Measurements from ENCODE around the gene CSNK2A3.

CSNK2A3 gene

DNA sequence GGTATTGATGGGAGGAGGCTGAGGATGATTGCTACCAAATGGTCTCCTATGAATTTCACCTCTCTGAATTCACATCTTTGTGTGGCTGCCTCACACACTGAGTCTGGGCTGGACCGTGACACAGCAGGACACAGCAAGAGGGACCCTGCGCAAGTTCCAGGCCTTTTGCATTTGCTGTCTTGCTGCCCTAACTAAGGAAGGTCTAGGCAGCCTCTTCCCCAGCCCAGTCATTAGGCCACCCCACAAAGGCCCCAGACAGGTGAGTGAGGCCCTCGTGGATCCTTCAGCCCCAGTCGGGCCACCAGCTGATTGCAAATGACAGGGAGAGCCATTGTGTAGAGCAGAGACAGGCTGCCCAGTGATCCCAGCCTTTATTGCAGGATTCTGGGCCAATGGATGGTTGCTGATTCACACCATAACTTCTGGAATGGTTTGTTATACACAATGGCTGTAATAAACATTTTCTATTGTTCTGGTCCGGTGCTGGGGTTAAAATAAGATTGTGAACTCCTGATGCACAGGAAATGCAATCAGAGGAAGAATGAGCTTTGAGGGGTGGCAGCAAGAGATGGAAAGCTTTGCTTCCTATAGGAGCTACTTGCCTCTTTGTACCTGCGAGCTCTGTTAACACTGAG lies 28.5 kb upstream of the CSNK2A3 start:
- ATAC-seq: no peak
- TF ChIP-seq RARB (CRISPR knock-in tag; IDR thresholded peaks at IDR 0.05) (no peak), ZC3H10 (CRISPR knock-in tag; IDR thresholded peaks at IDR 0.05) (no peak), TSHZ2 (CRISPR knock-in tag; IDR thresholded peaks at IDR 0.05) (no peak), BACH2 (CRISPR knock-in tag; IDR thresholded peaks at IDR 0.05; ENCODE audit: borderline replicate concordance) (no peak), ZFP3 (CRISPR knock-in tag; IDR thresholded peaks at IDR 0.05) (no peak), PATZ1 (CRISPR knock-in tag; IDR thresholded peaks at IDR 0.05; ENCODE audit: borderline replicate concordance) (no peak), ARNTL (CRISPR knock-in tag; IDR thresholded peaks at IDR 0.05; ENCODE audit: borderline replicate concordance, low read depth) (no peak), ISL1 (CRISPR knock-in tag; IDR thresholded peaks at IDR 0.05) (no peak), GLIS3 (CRISPR knock-in tag; IDR thresholded peaks at IDR 0.05) (no peak), SNAI2 (CRISPR knock-in tag; IDR thresholded peaks at IDR 0.05) (no peak)
- TF ChIP-seq, protein P1, sequence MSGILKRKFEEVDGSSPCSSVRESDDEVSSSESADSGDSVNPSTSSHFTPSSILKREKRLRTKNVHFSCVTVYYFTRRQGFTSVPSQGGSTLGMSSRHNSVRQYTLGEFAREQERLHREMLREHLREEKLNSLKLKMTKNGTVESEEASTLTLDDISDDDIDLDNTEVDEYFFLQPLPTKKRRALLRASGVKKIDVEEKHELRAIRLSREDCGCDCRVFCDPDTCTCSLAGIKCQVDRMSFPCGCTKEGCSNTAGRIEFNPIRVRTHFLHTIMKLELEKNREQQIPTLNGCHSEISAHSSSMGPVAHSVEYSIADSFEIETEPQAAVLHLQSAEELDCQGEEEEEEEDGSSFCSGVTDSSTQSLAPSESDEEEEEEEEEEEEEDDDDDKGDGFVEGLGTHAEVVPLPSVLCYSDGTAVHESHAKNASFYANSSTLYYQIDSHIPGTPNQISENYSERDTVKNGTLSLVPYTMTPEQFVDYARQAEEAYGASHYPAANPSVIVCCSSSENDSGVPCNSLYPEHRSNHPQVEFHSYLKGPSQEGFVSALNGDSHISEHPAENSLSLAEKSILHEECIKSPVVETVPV (CRISPR knock-in tag; IDR thresholded peaks at IDR 0.05): no peak

DNA sequence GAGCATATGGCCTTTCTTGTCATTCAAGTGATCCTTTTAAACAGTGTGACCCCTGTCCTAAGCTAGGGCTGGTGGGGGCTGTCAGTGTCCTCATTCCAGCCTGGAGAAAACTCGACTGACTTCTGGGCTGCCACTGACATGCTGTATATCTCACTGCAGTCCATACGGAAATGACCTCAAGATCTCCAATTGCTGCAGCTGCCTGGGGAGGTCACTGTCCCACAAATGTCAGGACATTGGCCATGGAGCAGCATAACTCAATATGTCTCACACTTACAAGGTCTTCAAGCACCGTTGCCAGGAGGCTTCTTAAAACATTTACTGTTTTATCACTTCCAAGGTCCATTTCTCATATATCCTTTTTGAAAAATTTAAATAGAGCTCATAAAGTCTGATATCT lies 27.8 kb upstream of the CSNK2A3 start:
- no peak for TF ChIP-seq TCF4 (CRISPR knock-in tag; IDR thresholded peaks at IDR 0.05; ENCODE audit: borderline replicate concordance)
- TF ChIP-seq TSHZ2 (CRISPR knock-in tag; IDR thresholded peaks at IDR 0.05): no peak
- TF ChIP-seq CSDC2 (CRISPR knock-in tag; IDR thresholded peaks at IDR 0.05): no peak
- no peak for TF ChIP-seq PPARA (CRISPR knock-in tag; IDR thresholded peaks at IDR 0.05; ENCODE audit: borderline replicate concordance)
- no peak for TF ChIP-seq TOX (CRISPR knock-in tag; IDR thresholded peaks at IDR 0.05; ENCODE audit: borderline replicate concordance)
- TF ChIP-seq, protein P1 (CRISPR knock-in tag; IDR thresholded peaks at IDR 0.05): no peak
- TF ChIP-seq ZC3H10 (CRISPR knock-in tag; IDR thresholded peaks at IDR 0.05): no peak
- TF ChIP-seq, protein P2, sequence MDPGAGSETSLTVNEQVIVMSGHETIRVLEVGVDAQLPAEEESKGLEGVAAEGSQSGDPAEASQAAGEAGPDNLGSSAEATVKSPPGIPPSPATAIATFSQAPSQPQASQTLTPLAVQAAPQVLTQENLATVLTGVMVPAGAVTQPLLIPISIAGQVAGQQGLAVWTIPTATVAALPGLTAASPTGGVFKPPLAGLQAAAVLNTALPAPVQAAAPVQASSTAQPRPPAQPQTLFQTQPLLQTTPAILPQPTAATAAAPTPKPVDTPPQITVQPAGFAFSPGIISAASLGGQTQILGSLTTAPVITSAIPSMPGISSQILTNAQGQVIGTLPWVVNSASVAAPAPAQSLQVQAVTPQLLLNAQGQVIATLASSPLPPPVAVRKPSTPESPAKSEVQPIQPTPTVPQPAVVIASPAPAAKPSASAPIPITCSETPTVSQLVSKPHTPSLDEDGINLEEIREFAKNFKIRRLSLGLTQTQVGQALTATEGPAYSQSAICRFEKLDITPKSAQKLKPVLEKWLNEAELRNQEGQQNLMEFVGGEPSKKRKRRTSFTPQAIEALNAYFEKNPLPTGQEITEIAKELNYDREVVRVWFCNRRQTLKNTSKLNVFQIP (CRISPR knock-in tag; IDR thresholded peaks at IDR 0.05; ENCODE audit: borderline replicate concordance, low read depth): no peak
- TF ChIP-seq ZFP30 (CRISPR knock-in tag; IDR thresholded peaks at IDR 0.05): no peak
- no peak for TF ChIP-seq GLIS3 (CRISPR knock-in tag; IDR thresholded peaks at IDR 0.05)
- no peak for TF ChIP-seq ZNF70 (CRISPR knock-in tag; IDR thresholded peaks at IDR 0.05)
- no peak for ATAC-seq

Data from SK-N-SH treated with all-trans-retinoic acid at 6 μM for 48 hours (cell line).